K562 (cell line): ENCODE data around the gene PPCDC. TPM values are rescaled to one million over a fixed set of nuclear protein-coding genes. Genes with fewer than 3 reads are reported as not detected.

Experiments used
- DMBX1 ChIP-seq: fragments of 250-450 bp; sonication (Bioruptor Pico); IDR thresholded peaks from 2 replicates; pipeline ENCODE4 v1.8.0; 2022; ENCODE audit warnings: inconsistent platforms, mild to moderate bottlenecking, moderate library complexity, borderline replicate concordance
- FIP1L1 ChIP-seq: fragments of 200-400 bp; formaldehyde crosslinking; IDR thresholded peaks from 2 replicates; pipeline ENCODE4 v1.6.1; 2018; ENCODE audit warnings: mild to moderate bottlenecking, low read depth, low read length; ENCODE audit not compliant: poor library complexity, severe bottlenecking
- KAT8 ChIP-seq: fragments of 450-650 bp; IDR thresholded peaks from 2 replicates; pipeline ENCODE4 v1.6.1; 2016; ENCODE audit warnings: low read depth, mild to moderate bottlenecking
- LARP7 ChIP-seq: fragments of 450-650 bp; IDR thresholded peaks from 2 replicates; pipeline ENCODE4 v1.6.1; 2016
- MTA1 ChIP-seq: fragments of 450-650 bp; IDR thresholded peaks from 2 replicates; pipeline ENCODE4 v1.6.1; 2017; ENCODE audit warnings: borderline replicate concordance
- MYC ChIP-seq, 2 experiments: fragments of 250-450 bp in 1 of 2; sonication (Bioruptor Pico) in 1 of 2; IDR thresholded peaks; 2 replicates each; pipeline versions ENCODE4 v1.5.1 to v1.6.1; 2012 to 2021; ENCODE audit warnings: low read depth in 2 of 2, borderline replicate concordance in 1 of 2, improper control_type of control experiment in 1 of 2, low read length in 1 of 2, mild to moderate bottlenecking in 1 of 2, moderate library complexity in 1 of 2
- NFE2 ChIP-seq: IDR thresholded peaks from 2 replicates; pipeline ENCODE4 v1.6.1; 2014; ENCODE audit warnings: antibody characterized with exemption, low read depth
- NFYB ChIP-seq: IDR thresholded peaks from 2 replicates; pipeline ENCODE4 v1.6.1; 2011; ENCODE audit warnings: mild to moderate bottlenecking, moderate library complexity; ENCODE audit not compliant: insufficient read length; ENCODE audit errors: extremely low read depth
- TGIF2 ChIP-seq: sonication (generic); formaldehyde crosslinking; IDR thresholded peaks from 2 replicates; pipeline ENCODE4 v1.8.1; 2022; ENCODE audit warnings: mild to moderate bottlenecking, missing genetic modification reagents, moderate library complexity
- ZKSCAN1 ChIP-seq: fragments of 150-350 bp; IDR thresholded peaks from 2 replicates; pipeline ENCODE4 v1.6.1; 2016; ENCODE audit warnings: low read depth, low read length
- ZNF354B ChIP-seq: fragments of 250-450 bp; sonication (Bioruptor Pico); IDR thresholded peaks from 2 replicates; pipeline ENCODE4 v1.4.0; 2020
- polyA plus RNA-seq, 8 experiments: library from polyadenylated mRNA; depleted of rRNA in 4 of 8; stranded (reverse) in 5 of 8; unstranded in 3 of 8; fragments of >200 nt; fragmentation: Nextera tagmentation in 2 of 8; fragmentation: Illumina TruSeq in 1 of 8; extraction: Ambion mirVana in 2 of 8; extraction: Trizol in 1 of 8; gene quantifications; 2 replicates each; pipeline versions ENCODE4 v1.2.1 to v1.2.3, GENCODE V29; 2011 to 2014; ENCODE audit warnings: inconsistent platforms in 1 of 8, missing spikeins in 1 of 8
- total RNA-seq, 7 experiments: library from RNA; depleted of rRNA in 6 of 7; stranded (reverse); fragments of >200 nt in 6 of 7; fragmentation: Illumina TruSeq in 2 of 7; extraction: Trizol in 2 of 7; gene quantifications; 2 replicates each; pipeline versions ENCODE4 v1.2.1 to v1.2.3, GENCODE V29; 2011 to 2021; ENCODE audit warnings: low replicate concordance in 1 of 7
- TF ChIP-seq, protein P1 (sequence below): fragments of 250-450 bp; sonication (Bioruptor Pico); IDR thresholded peaks from 2 replicates; pipeline ENCODE4 v1.5.1; 2021; ENCODE audit warnings: mild to moderate bottlenecking
- TF ChIP-seq, protein P2 (sequence below): sonication (generic); formaldehyde crosslinking; IDR thresholded peaks from 2 replicates; pipeline ENCODE4 v1.8.1; 2022; ENCODE audit warnings: missing genetic modification reagents
- TF ChIP-seq, protein P3 (sequence below): fragments of 200-600 bp; sonication (generic); IDR thresholded peaks from one replicate; pipeline ENCODE4 v1.6.1; 2012; ENCODE audit warnings: mild to moderate bottlenecking, low read depth, low read length, inconsistent platforms

PPCDC gene
- total and polyA plus RNA-seq, 9 of the 15 experiments (the other 6 are each of a cell fraction or from before 2014, with no cell fraction given): 10.9 to 53.6 (median 16.7) TPM

DNA sequence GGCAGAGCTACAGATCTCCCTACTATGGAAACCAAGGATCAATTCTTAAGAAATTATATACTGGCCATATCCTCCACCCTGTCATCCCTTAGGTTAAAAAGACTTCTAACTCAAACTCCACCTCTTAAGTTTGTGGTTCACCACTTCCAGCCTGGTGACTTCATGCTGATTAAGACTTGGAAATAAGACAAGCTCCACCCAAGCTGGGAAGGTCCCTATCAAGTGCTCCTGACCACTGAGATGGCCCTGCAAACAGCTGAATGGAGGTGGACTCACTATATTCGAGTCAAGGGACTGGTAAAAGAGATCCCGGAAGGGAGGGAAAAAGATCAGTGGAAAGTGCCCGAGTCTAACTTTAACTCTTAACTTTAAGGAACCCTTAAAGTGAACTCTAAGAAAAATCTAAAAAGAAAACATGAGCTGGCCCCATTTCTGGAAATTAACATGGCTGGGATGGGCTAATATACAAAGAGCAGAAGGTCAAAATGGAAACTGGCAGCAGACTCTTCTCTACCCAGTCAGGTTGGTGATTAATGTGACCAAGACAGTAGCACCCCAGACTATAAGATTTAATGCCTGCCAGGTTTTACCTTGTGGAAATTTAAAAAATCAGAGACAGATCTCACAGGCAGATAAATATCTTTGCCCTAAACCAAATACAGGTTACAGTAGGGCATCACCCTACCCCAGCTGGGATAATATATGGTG is 43.9 kb downstream of the PPCDC start (continued):
- TF ChIP-seq, protein P1, sequence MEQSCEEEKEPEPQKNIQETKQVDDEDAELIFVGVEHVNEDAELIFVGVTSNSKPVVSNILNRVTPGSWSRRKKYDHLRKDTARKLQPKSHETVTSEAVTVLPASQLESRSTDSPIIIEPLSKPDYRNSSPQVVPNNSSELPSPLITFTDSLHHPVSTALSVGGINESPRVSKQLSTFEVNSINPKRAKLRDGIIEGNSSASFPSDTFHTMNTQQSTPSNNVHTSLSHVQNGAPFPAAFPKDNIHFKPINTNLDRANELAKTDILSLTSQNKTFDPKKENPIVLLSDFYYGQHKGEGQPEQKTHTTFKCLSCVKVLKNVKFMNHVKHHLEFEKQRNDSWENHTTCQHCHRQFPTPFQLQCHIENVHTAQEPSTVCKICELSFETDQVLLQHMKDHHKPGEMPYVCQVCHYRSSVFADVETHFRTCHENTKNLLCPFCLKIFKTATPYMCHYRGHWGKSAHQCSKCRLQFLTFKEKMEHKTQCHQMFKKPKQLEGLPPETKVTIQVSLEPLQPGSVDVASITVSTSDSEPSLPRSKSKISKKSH: no peak
- TF ChIP-seq ZKSCAN1: peak; percentile 93; the same call in 1 of the 2 replicates
- 0 out of 2 replicates have a peak, but pooled peaks have one; percentile 2 for TF ChIP-seq NFE2
- no peak for TF ChIP-seq LARP7
- TF ChIP-seq, protein P2, sequence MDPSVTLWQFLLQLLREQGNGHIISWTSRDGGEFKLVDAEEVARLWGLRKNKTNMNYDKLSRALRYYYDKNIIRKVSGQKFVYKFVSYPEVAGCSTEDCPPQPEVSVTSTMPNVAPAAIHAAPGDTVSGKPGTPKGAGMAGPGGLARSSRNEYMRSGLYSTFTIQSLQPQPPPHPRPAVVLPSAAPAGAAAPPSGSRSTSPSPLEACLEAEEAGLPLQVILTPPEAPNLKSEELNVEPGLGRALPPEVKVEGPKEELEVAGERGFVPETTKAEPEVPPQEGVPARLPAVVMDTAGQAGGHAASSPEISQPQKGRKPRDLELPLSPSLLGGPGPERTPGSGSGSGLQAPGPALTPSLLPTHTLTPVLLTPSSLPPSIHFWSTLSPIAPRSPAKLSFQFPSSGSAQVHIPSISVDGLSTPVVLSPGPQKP (CRISPR knock-in tag): no peak
- no peak for TF ChIP-seq ZNF354B (CRISPR knock-in tag)
- TF ChIP-seq, protein P3, sequence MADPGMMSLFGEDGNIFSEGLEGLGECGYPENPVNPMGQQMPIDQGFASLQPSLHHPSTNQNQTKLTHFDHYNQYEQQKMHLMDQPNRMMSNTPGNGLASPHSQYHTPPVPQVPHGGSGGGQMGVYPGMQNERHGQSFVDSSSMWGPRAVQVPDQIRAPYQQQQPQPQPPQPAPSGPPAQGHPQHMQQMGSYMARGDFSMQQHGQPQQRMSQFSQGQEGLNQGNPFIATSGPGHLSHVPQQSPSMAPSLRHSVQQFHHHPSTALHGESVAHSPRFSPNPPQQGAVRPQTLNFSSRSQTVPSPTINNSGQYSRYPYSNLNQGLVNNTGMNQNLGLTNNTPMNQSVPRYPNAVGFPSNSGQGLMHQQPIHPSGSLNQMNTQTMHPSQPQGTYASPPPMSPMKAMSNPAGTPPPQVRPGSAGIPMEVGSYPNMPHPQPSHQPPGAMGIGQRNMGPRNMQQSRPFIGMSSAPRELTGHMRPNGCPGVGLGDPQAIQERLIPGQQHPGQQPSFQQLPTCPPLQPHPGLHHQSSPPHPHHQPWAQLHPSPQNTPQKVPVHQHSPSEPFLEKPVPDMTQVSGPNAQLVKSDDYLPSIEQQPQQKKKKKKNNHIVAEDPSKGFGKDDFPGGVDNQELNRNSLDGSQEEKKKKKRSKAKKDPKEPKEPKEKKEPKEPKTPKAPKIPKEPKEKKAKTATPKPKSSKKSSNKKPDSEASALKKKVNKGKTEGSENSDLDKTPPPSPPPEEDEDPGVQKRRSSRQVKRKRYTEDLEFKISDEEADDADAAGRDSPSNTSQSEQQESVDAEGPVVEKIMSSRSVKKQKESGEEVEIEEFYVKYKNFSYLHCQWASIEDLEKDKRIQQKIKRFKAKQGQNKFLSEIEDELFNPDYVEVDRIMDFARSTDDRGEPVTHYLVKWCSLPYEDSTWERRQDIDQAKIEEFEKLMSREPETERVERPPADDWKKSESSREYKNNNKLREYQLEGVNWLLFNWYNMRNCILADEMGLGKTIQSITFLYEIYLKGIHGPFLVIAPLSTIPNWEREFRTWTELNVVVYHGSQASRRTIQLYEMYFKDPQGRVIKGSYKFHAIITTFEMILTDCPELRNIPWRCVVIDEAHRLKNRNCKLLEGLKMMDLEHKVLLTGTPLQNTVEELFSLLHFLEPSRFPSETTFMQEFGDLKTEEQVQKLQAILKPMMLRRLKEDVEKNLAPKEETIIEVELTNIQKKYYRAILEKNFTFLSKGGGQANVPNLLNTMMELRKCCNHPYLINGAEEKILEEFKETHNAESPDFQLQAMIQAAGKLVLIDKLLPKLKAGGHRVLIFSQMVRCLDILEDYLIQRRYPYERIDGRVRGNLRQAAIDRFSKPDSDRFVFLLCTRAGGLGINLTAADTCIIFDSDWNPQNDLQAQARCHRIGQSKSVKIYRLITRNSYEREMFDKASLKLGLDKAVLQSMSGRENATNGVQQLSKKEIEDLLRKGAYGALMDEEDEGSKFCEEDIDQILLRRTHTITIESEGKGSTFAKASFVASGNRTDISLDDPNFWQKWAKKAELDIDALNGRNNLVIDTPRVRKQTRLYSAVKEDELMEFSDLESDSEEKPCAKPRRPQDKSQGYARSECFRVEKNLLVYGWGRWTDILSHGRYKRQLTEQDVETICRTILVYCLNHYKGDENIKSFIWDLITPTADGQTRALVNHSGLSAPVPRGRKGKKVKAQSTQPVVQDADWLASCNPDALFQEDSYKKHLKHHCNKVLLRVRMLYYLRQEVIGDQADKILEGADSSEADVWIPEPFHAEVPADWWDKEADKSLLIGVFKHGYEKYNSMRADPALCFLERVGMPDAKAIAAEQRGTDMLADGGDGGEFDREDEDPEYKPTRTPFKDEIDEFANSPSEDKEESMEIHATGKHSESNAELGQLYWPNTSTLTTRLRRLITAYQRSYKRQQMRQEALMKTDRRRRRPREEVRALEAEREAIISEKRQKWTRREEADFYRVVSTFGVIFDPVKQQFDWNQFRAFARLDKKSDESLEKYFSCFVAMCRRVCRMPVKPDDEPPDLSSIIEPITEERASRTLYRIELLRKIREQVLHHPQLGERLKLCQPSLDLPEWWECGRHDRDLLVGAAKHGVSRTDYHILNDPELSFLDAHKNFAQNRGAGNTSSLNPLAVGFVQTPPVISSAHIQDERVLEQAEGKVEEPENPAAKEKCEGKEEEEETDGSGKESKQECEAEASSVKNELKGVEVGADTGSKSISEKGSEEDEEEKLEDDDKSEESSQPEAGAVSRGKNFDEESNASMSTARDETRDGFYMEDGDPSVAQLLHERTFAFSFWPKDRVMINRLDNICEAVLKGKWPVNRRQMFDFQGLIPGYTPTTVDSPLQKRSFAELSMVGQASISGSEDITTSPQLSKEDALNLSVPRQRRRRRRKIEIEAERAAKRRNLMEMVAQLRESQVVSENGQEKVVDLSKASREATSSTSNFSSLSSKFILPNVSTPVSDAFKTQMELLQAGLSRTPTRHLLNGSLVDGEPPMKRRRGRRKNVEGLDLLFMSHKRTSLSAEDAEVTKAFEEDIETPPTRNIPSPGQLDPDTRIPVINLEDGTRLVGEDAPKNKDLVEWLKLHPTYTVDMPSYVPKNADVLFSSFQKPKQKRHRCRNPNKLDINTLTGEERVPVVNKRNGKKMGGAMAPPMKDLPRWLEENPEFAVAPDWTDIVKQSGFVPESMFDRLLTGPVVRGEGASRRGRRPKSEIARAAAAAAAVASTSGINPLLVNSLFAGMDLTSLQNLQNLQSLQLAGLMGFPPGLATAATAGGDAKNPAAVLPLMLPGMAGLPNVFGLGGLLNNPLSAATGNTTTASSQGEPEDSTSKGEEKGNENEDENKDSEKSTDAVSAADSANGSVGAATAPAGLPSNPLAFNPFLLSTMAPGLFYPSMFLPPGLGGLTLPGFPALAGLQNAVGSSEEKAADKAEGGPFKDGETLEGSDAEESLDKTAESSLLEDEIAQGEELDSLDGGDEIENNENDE: no peak
- no peak for TF ChIP-seq TGIF2 (CRISPR knock-in tag)
- no peak for TF ChIP-seq MTA1
- no peak for TF ChIP-seq KAT8
- TF ChIP-seq DMBX1 (CRISPR knock-in tag): no peak
- TF ChIP-seq MYC (IDR thresholded peaks at IDR 0.05; ENCODE audit: low read depth, low read length): no peak
- TF ChIP-seq MYC (CRISPR knock-in tag; IDR thresholded peaks at IDR 0.05; ENCODE audit: borderline replicate concordance, low read depth): no peak
- TF ChIP-seq FIP1L1: no peak
- no peak for TF ChIP-seq NFYB
